Right cardiac atrium (tissue), 5 donors: ENCODE measurements around the gene ACBD4. TPM values are rescaled to one million over a fixed set of nuclear protein-coding genes. Genes with fewer than 3 reads are reported as not detected.

Experiments
- ATAC-seq, 2 donors: fragments of 200-7000 bp; cut with Tn5 transposase; one replicate each; pipeline versions ENCODE4 v1.8.0 to v1.9.1; 2020; ENCODE audit warnings: moderate library complexity in 2 of 2, mild to moderate bottlenecking in 1 of 2
- DNase-seq, 3 donors: peaks; one replicate each; pipeline ENCODE4 v3.0.0-alpha.2; 2020
- H3K27ac ChIP-seq: one replicate; pipeline ENCODE4 v1.5.1; 2013; ENCODE audit warnings: mild to moderate bottlenecking, low read length, control low read depth, moderate library complexity
- H3K27me3 ChIP-seq: one replicate; pipeline ENCODE4 v1.6.1; 2013; ENCODE audit not compliant: control insufficient read depth, insufficient read depth
- H3K4me1 ChIP-seq: one replicate; pipeline ENCODE4 v1.6.1; 2013; ENCODE audit warnings: low read length; ENCODE audit not compliant: control insufficient read depth, insufficient read depth
- H3K4me3 ChIP-seq: one replicate; pipeline ENCODE4 v1.5.1; 2013; ENCODE audit warnings: low read length, control low read depth
- H3K9me3 ChIP-seq: one replicate; pipeline ENCODE4 v1.6.1; 2013; ENCODE audit warnings: low read length; ENCODE audit not compliant: control insufficient read depth
- WGBS: extraction: QIAGEN DNeasy Blood & Tissue Kit; methylation state at CpG from one replicate; pipeline ENCODE4 v1.1.7; 2013; 5-methylcytosine and 5-hydroxymethylcytosine counted together
- intact Hi-C, 4 donors: fragments of 100-400 bp; cut with DNase I; formaldehyde crosslinking; loops; one replicate each; pipeline versions ENCODE4 v1.11.0 to v1.14.0; 2022 to 2023
- polyA plus RNA-seq: library from polyadenylated mRNA; stranded (reverse); fragments of 200-250 nt; gene quantifications from one replicate; pipeline ENCODE4 v1.2.3, GENCODE V29; 2013
- total RNA-seq, 4 donors: library from RNA; stranded (reverse); fragmentation: NEBNext Ultra II Directional; extraction: Animal tissue kit (Norgen Biotek cat#: 25700); gene quantifications; one replicate each; pipeline ENCODE4 v1.2.1, GENCODE V29; 2021
- donor health status: healthy with polysubstance abuse.
- donor health status: DM: no; HTN: yes; CAD: no.
- donor health status: DM: no; HTN: no; CAD: no.
- donor health status: DM: no; HTN: yes; CAD: no; lungs with severe emphysema.
- donor health status: DM: yes; HTN: yes; CAD: no.

ACBD4 gene
- total and polyA plus RNA-seq, 5 donors: 11.9 to 14.8 (median 12.3) TPM

GRCh38 chr17:45156242-45156641 lies 20.8 kb downstream of the ACBD4 start:
- no peak overlapping the region for H3K4me3 ChIP-seq
- no peaks in the 10 kb centered on the region for H3K27me3 ChIP-seq
- no peaks in the 10 kb centered on the region for H3K9me3 ChIP-seq
- ATAC-seq (no peak), DNase-seq (no peak)
- WGBS: 89% methylated on average over 3 of the region's 3 CpGs
- no peak overlapping the region for H3K27ac ChIP-seq
- intact Hi-C loops: loop anchor here in 1 of 4 donors (5.0 kb wide), 1 partner anchor 41 kb away; no protein-coding TSS in a partner anchor
- H3K4me1 ChIP-seq: peaks cover 6% of the 10 kb centered on the region

- Histone ChIP-seq H3K27ac (peak overlapping the region; percentile 100), H3K4me3 (peak overlapping the region; percentile 93), H3K4me1 (peaks cover 8% of the 10 kb centered on the region), H3K27me3 (no peaks in the 10 kb centered on the region), H3K9me3 (no peaks in the 10 kb centered on the region)
- under 1% methylated on average over 48 of the region's 48 CpGs for WGBS
- DNase-seq: peak; percentile 77 to 90 (median 88)
- intact Hi-C loops: loop anchor here in 1 of 4 donors (2.0 kb wide), 1 partner anchor 14 kb away; no protein-coding TSS in a partner anchor
- ATAC-seq: peak; percentile 71 to 76
Observed at GRCh38 chr17:45160447-45161287, 25.2 kb downstream of the ACBD4 start.

GRCh38 chr17:45161288-45162024 lies 26.0 kb downstream of the ACBD4 start, which contains the start of gene HEXIM2:
TSS of gene HEXIM2 (plus strand) at chr17:45161875. CDS start at chr17:45162794, 919 bp downstream.
- Histone ChIP-seq H3K9me3 (no peaks in the 10 kb centered on the region), H3K27ac (peak within 1 kb of the TSS; percentile 100), H3K27me3 (no peaks in the 10 kb centered on the region), H3K4me1 (peaks cover 6% of the 10 kb centered on the region), H3K4me3 (peak within 1 kb of the TSS; percentile 93)
- ATAC-seq (peak; percentile 97), DNase-seq (peak; percentile 97 to 99 (median 99))
- intact Hi-C loops: loop anchor here in 1 of 4 donors (2.0 kb wide), 1 partner anchor 15 kb away; no protein-coding TSS in a partner anchor
- under 1% methylated on average over 53 of the region's 53 CpGs for WGBS

GRCh38 chr17:45162025-45162687 lies 26.7 kb downstream of the ACBD4 start:
- peak overlapping the region; percentile 22 for H3K4me3 ChIP-seq

GRCh38 chr17:45164734-45165269 lies 29.3 kb downstream of the ACBD4 start:
- no peak for ATAC-seq
- Histone ChIP-seq H3K4me1 (peaks cover 6% of the 10 kb centered on the region), H3K9me3 (no peaks in the 10 kb centered on the region), H3K27ac (no peak overlapping the region), H3K27me3 (no peaks in the 10 kb centered on the region), H3K4me3 (no peak overlapping the region)
- intact Hi-C loops: no loop called here
- WGBS: 93% methylated on average over 7 of the region's 7 CpGs
- no peak for DNase-seq

More at GRCh38 chr17:45162025-45162687, 26.7 kb downstream of the ACBD4 start:
- DNase-seq (peak in 1 of 3 donors; percentile 77), ATAC-seq (peak; percentile 0 to 3)
- Histone ChIP-seq H3K9me3 (no peaks in the 10 kb centered on the region), H3K4me1 (peaks cover 6% of the 10 kb centered on the region), H3K27ac (peak overlapping the region; percentile 44), H3K27me3 (no peaks in the 10 kb centered on the region)
- intact Hi-C loops: no loop called here
- 54% methylated on average over 9 of the region's 9 CpGs for WGBS

- intact Hi-C loops: no loop called here
- WGBS: 95% methylated on average over 43 of the region's 43 CpGs
- ATAC-seq: no peak
- H3K9me3 ChIP-seq: no peaks in the 10 kb centered on the region
- no peaks in the 10 kb centered on the region for H3K27me3 ChIP-seq
- H3K4me1 ChIP-seq: peaks cover 14% of the 10 kb centered on the region
- no peak overlapping the region for H3K27ac ChIP-seq
- no peak overlapping the region for H3K4me3 ChIP-seq
- DNase-seq: no peak
Observed at GRCh38 chr17:45168991-45169752, 33.7 kb downstream of the ACBD4 start.

- peak in 1 of 2 donors; percentile 34 for ATAC-seq
- H3K4me3 ChIP-seq: no peak overlapping the region
- no peak for DNase-seq
- H3K27ac ChIP-seq: peak overlapping the region; percentile 92
- intact Hi-C loops: no loop called here
- no peaks in the 10 kb centered on the region for H3K27me3 ChIP-seq
- peaks cover 14% of the 10 kb centered on the region for H3K4me1 ChIP-seq
- no peaks in the 10 kb centered on the region for H3K9me3 ChIP-seq
- WGBS: 69% methylated on average over 12 of the region's 12 CpGs
Observed at GRCh38 chr17:45170280-45170930, 34.9 kb downstream of the ACBD4 start.

GRCh38 chr17:45170931-45171337 lies 35.4 kb downstream of the ACBD4 start:
- intact Hi-C loops: no loop called here
- H3K27ac ChIP-seq: peak overlapping the region; percentile 92
- H3K27me3 ChIP-seq: no peaks in the 10 kb centered on the region
- peaks cover 14% of the 10 kb centered on the region for H3K4me1 ChIP-seq
- WGBS: 27% methylated on average over 5 of the region's 5 CpGs
- no peak overlapping the region for H3K4me3 ChIP-seq
- ATAC-seq: peak; percentile 87 to 88
- DNase-seq: peak; percentile 78 to 88 (median 87)
- no peaks in the 10 kb centered on the region for H3K9me3 ChIP-seq

- peak; percentile 37 to 74 (median 72) for DNase-seq
- no peak overlapping the region for H3K4me3 ChIP-seq
- peak overlapping the region; percentile 92 for H3K27ac ChIP-seq
- peaks cover 14% of the 10 kb centered on the region for H3K4me1 ChIP-seq
- 38% methylated on average over 20 of the region's 20 CpGs for WGBS
- intact Hi-C loops: no loop called here
- H3K9me3 ChIP-seq: no peaks in the 10 kb centered on the region
- ATAC-seq: peak; percentile 5 to 20
- no peaks in the 10 kb centered on the region for H3K27me3 ChIP-seq
Observed at GRCh38 chr17:45171338-45172231, 36.1 kb downstream of the ACBD4 start.
